Liver (tissue), 9 donors: ENCODE measurements around the gene MS4A7. TPM values are rescaled to one million over a fixed set of nuclear protein-coding genes. Genes with fewer than 3 reads are reported as not detected.

Experiments used
- DNase-seq: peaks from one replicate; pipeline ENCODE4 v3.0.0-alpha.2; 2017; ENCODE audit warnings: low spot score
- H3K27ac ChIP-seq, 2 donors: one replicate each; pipeline ENCODE4 v1.7.0; 2013; ENCODE audit warnings: inconsistent platforms in 2 of 2, low read length in 2 of 2, control low read depth in 1 of 2, low read depth in 1 of 2, mild to moderate bottlenecking in 1 of 2
- H3K27me3 ChIP-seq, 4 donors: one replicate each; pipeline versions ENCODE4 v1.6.1 to v1.7.0; 2013; ENCODE audit warnings: low read length in 3 of 4, inconsistent platforms in 1 of 4, mild to moderate bottlenecking in 1 of 4, moderate library complexity in 1 of 4; ENCODE audit not compliant: control insufficient read depth in 4 of 4, insufficient read depth in 4 of 4
- H3K36me3 ChIP-seq, 4 donors: one replicate each; pipeline versions ENCODE4 v1.6.1 to v1.7.0; 2013; ENCODE audit warnings: low read length in 3 of 4, mild to moderate bottlenecking in 3 of 4, low read depth in 1 of 4, moderate library complexity in 1 of 4; ENCODE audit not compliant: control insufficient read depth in 4 of 4, insufficient read depth in 3 of 4
- H3K4me1 ChIP-seq, 4 donors: one replicate each; pipeline versions ENCODE4 v1.6.1 to v1.7.0; 2013; ENCODE audit warnings: low read length in 3 of 4, mild to moderate bottlenecking in 3 of 4, moderate library complexity in 1 of 4; ENCODE audit not compliant: control insufficient read depth in 4 of 4, insufficient read depth in 4 of 4
- H3K4me3 ChIP-seq, 3 donors: one replicate each; pipeline versions ENCODE4 v1.6.1 to v1.7.0; 2013; ENCODE audit warnings: low read length in 3 of 3, control low read depth in 1 of 3, low read depth in 1 of 3, mild to moderate bottlenecking in 1 of 3
- H3K9ac ChIP-seq, 2 donors: one replicate each; pipeline ENCODE4 v1.7.0; 2013; ENCODE audit warnings: low read length in 2 of 2, mild to moderate bottlenecking in 2 of 2, moderate library complexity in 2 of 2, control low read depth in 1 of 2, low read depth in 1 of 2
- H3K9me3 ChIP-seq, 4 donors: one replicate each; pipeline versions ENCODE4 v1.6.1 to v1.7.0; 2013; ENCODE audit warnings: low read length in 3 of 4; ENCODE audit not compliant: control insufficient read depth in 4 of 4
- ATF3 ChIP-seq: IDR thresholded peaks from 2 replicates; pipeline ENCODE4 v1.6.1; 2016; ENCODE audit warnings: antibody characterized with exemption
- EGR1 ChIP-seq, 2 donors: IDR thresholded peaks; 2 replicates each; pipeline ENCODE4 v1.6.1; 2016 to 2018; ENCODE audit warnings: antibody characterized with exemption in 2 of 2, low read depth in 2 of 2
- FOXA1 ChIP-seq: IDR thresholded peaks from 2 replicates; pipeline ENCODE4 v1.6.1; 2016; ENCODE audit warnings: antibody characterized with exemption
- FOXA2 ChIP-seq: IDR thresholded peaks from 2 replicates; pipeline ENCODE4 v1.6.1; 2016; ENCODE audit warnings: antibody characterized with exemption
- GABPA ChIP-seq, 2 donors: IDR thresholded peaks in 1 of 2; conservative IDR thresholded peaks in 1 of 2; 2 replicates each; pipeline ENCODE4 v1.6.1; 2016; ENCODE audit warnings: antibody characterized with exemption in 2 of 2, mild to moderate bottlenecking in 1 of 2, moderate library complexity in 1 of 2
- HNF4A ChIP-seq, 2 donors: conservative IDR thresholded peaks; 2 replicates each; pipeline ENCODE4 v1.6.1; 2016; ENCODE audit warnings: antibody characterized with exemption in 2 of 2, mild to moderate bottlenecking in 2 of 2
- HNF4G ChIP-seq: IDR thresholded peaks from 2 replicates; pipeline ENCODE4 v1.6.1; 2016; ENCODE audit warnings: antibody characterized with exemption
- JUND ChIP-seq, 2 donors: IDR thresholded peaks; 2 replicates each; pipeline ENCODE4 v1.6.1; 2016; ENCODE audit warnings: antibody characterized with exemption in 2 of 2
- NR2F2 ChIP-seq: IDR thresholded peaks from 2 replicates; pipeline ENCODE4 v1.6.1; 2016; ENCODE audit warnings: antibody characterized with exemption
- RXRA ChIP-seq, 2 donors: IDR thresholded peaks; 2 replicates each; pipeline ENCODE4 v1.6.1; 2017 to 2018; ENCODE audit warnings: antibody characterized with exemption in 2 of 2, mild to moderate bottlenecking in 1 of 2
- SP1 ChIP-seq: IDR thresholded peaks from 2 replicates; pipeline ENCODE4 v1.6.1; 2018; ENCODE audit warnings: antibody characterized with exemption, mild to moderate bottlenecking
- TAF1 ChIP-seq: conservative IDR thresholded peaks from 2 replicates; pipeline ENCODE4 v1.6.1; 2016; ENCODE audit warnings: antibody characterized with exemption, mild to moderate bottlenecking
- YY1 ChIP-seq: IDR thresholded peaks from 2 replicates; pipeline ENCODE4 v1.6.1; 2016; ENCODE audit warnings: antibody characterized with exemption, mild to moderate bottlenecking
- WGBS: extraction: QIAGEN DNeasy Blood & Tissue Kit; methylation state at CpG from one replicate; pipeline ENCODE4 v1.1.7; 2013; 5-methylcytosine and 5-hydroxymethylcytosine counted together
- polyA plus RNA-seq, 2 donors: library from polyadenylated mRNA; stranded (reverse) in 1 of 2; unstranded in 1 of 2; fragments of 200-250 nt in 1 of 2; fragments of >200 nt in 1 of 2; fragmentation: Nextera tagmentation in 1 of 2; extraction: Ambion mirVana in 1 of 2; gene quantifications; one replicate each; pipeline versions ENCODE4 v1.2.1 to v1.2.3, GENCODE V29; 2013 to 2015
- total RNA-seq, 2 donors: library from RNA; depleted of rRNA; stranded (reverse); fragments of >200 nt; gene quantifications; one replicate each; pipeline ENCODE4 v1.2.3, GENCODE V29; 2014
- TF ChIP-seq, protein P1 (sequence below): fragments of 150-350 bp; IDR thresholded peaks from 2 replicates; pipeline ENCODE4 v1.5.1; 2017; ENCODE audit warnings: improper control_type of control experiment, low read depth, low read length; ENCODE audit not compliant: missing input control
- donor health status: healthy.
- donor health status: healthy.
- donor health status: healthy.
- donor health status: healthy.
- donor health status: healthy.

MS4A7 gene
- total and polyA plus RNA-seq, 4 donors: 16.3 to 50.0 (median 28.5) TPM

- no peaks in the 10 kb centered on the region for H3K36me3 ChIP-seq
- H3K9ac ChIP-seq: no peak overlapping the region
- no peaks in the 10 kb centered on the region for H3K9me3 ChIP-seq
- no peak overlapping the region for H3K4me3 ChIP-seq
- no peak for TF ChIP-seq ATF3
- no peak for TF ChIP-seq HNF4G
- TF ChIP-seq HNF4A (conservative IDR thresholded peaks at IDR 0.05): no peak
- TF ChIP-seq YY1: peak; percentile 50
- TF ChIP-seq GABPA (IDR thresholded peaks at IDR 0.05 in 1 of 2, conservative IDR thresholded peaks at IDR 0.05 in 1 of 2): no peak
- H3K27ac ChIP-seq: peak overlapping the region in 1 of 2 donors; percentile 50
- no peaks in the 10 kb centered on the region for H3K4me1 ChIP-seq
- H3K27me3 ChIP-seq: peaks cover 0 to 3% (median 0%) of the 10 kb centered on the region in 4 donors
- 75% methylated on average over 2 of the region's 2 CpGs for WGBS
- no peak for DNase-seq
Measured at GRCh38 chr11:60377401-60378136, 763 bp upstream of the MS4A7 start.

DNA sequence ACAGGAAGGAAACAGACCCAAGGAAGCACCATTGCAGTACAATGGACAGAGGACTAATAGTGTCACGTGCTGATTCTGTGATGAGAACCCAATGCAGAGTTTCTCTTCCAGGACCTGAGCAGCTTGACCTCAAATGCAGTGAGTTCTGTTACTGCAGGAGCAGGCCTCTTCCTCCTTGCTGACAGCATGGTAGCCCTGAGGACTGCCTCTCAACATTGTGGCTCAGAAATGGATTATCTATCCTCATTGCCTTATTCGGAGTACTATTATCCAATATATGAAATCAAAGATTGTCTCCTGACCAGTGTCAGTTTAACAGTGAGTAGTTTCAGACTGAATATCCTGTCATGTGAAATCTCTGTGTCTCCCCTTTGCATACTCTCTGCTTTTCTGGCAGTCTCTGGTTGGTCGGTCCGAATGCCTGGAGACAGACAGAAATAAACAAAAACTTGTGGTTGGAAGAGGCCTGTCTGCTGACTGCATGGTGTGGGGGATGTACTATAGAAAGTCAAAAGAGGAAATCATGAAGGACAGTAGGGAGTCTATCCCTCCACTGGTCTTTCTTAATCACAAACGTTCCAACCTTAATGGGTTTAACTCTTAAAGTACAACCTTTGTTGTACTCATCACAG, 11.1 kb downstream of the MS4A7 start:
- no peaks in the 10 kb centered on the region for H3K4me1 ChIP-seq
- no peak for TF ChIP-seq SP1
- H3K4me3 ChIP-seq: no peak overlapping the region
- no peak overlapping the region for H3K9ac ChIP-seq
- no peaks in the 10 kb centered on the region for H3K9me3 ChIP-seq
- WGBS: 37% methylated on average over 5 of the region's 5 CpGs
- DNase-seq: no peak
- no peaks in the 10 kb centered on the region for H3K36me3 ChIP-seq
- H3K27ac ChIP-seq: no peak overlapping the region
- no peaks in the 10 kb centered on the region for H3K27me3 ChIP-seq

GRCh38 chr11:60390419-60390818, 12.1 kb downstream of the MS4A7 start:
- Histone ChIP-seq H3K27ac (no peak overlapping the region), H3K4me3 (no peak overlapping the region), H3K36me3 (no peaks in the 10 kb centered on the region), H3K9me3 (no peaks in the 10 kb centered on the region), H3K27me3 (no peaks in the 10 kb centered on the region), H3K4me1 (no peaks in the 10 kb centered on the region), H3K9ac (no peak overlapping the region)
- TF ChIP-seq HNF4G: no peak
- no peak for TF ChIP-seq FOXA2
- no peak for TF ChIP-seq ATF3
- TF ChIP-seq NR2F2: no peak
- TF ChIP-seq EGR1 (IDR thresholded peaks at IDR 0.05; ENCODE audit: low read depth in 2 of 2): no peak
- TF ChIP-seq JUND (IDR thresholded peaks at IDR 0.05): no peak
- TF ChIP-seq TAF1: no peak
- TF ChIP-seq YY1: no peak
- TF ChIP-seq, protein P1, sequence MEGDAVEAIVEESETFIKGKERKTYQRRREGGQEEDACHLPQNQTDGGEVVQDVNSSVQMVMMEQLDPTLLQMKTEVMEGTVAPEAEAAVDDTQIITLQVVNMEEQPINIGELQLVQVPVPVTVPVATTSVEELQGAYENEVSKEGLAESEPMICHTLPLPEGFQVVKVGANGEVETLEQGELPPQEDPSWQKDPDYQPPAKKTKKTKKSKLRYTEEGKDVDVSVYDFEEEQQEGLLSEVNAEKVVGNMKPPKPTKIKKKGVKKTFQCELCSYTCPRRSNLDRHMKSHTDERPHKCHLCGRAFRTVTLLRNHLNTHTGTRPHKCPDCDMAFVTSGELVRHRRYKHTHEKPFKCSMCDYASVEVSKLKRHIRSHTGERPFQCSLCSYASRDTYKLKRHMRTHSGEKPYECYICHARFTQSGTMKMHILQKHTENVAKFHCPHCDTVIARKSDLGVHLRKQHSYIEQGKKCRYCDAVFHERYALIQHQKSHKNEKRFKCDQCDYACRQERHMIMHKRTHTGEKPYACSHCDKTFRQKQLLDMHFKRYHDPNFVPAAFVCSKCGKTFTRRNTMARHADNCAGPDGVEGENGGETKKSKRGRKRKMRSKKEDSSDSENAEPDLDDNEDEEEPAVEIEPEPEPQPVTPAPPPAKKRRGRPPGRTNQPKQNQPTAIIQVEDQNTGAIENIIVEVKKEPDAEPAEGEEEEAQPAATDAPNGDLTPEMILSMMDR: no peak
- no peak for TF ChIP-seq RXRA (IDR thresholded peaks at IDR 0.05)
- TF ChIP-seq FOXA1: no peak
- no peak for DNase-seq
